GM20000 (cell line): Measurements from ENCODE around the gene GET4.

Source experiments
- DNase-seq: peaks from one replicate; pipeline ENCODE4 v3.0.0; 2012; ENCODE audit warnings: low spot score
- CTCF ChIP-seq: IDR thresholded peaks from 2 replicates; pipeline ENCODE4 v1.5.1; 2012; ENCODE audit warnings: mild to moderate bottlenecking, control low read depth; ENCODE audit errors: extremely low read depth, missing control alignments

Gene GET4

GRCh38 chr7:898855-899681 is 22.7 kb downstream of the GET4 start:
- DNase-seq, result no peak

GRCh38 chr7:899806-900205 is 23.5 kb downstream of the GET4 start:
- TF ChIP-seq CTCF, result no peak
- no peak for DNase-seq

More at GRCh38 chr7:898855-899681, 22.7 kb downstream of the GET4 start:
- TF ChIP-seq CTCF, result no peak

GRCh38 chr7:900331-901040 is 24.1 kb downstream of the GET4 start:
- no peak for TF ChIP-seq CTCF
- DNase-seq, result no peak

- no peak for DNase-seq
Measured at GRCh38 chr7:901041-901387, 24.7 kb downstream of the GET4 start.

GRCh38 chr7:901388-902154 is 25.2 kb downstream of the GET4 start:
- peak; percentile 89 for DNase-seq
- TF ChIP-seq CTCF, result no peak

More at GRCh38 chr7:901041-901387, 24.7 kb downstream of the GET4 start:
- no peak for TF ChIP-seq CTCF

- TF ChIP-seq CTCF, result no peak
- no peak for DNase-seq
Measured at GRCh38 chr7:902996-903395, 26.6 kb downstream of the GET4 start.
